GM12801 (cell line): ENCODE data around the gene COL17A1.

ENCODE experiments used
- TF ChIP-seq, protein P1 (sequence below): IDR thresholded peaks from one replicate; pipeline ENCODE4 v1.5.1; 2011; ENCODE audit warnings: control low read depth; ENCODE audit not compliant: insufficient read length; ENCODE audit errors: extremely low read depth

The COL17A1 gene

DNA sequence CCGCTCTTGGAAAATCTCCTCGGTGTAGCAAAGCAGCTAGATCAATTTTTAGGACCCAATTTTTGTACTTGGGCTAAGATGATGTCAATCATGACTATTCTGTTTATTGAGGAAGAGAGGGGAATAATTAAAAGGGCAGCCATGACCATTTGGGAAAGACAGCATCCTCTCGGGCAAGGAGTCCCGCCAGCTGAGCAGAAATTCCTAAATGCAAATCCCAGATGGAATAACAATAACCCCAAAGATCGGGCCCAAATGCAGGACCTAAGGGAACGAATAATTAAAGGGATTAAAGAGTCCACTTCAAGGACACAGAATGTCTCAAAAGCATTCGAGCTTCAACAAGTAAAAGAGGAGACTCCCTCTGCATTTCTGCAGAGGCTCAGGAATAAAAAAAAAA lies 18.7 kb downstream of the COL17A1 start:
- TF ChIP-seq, protein P1, sequence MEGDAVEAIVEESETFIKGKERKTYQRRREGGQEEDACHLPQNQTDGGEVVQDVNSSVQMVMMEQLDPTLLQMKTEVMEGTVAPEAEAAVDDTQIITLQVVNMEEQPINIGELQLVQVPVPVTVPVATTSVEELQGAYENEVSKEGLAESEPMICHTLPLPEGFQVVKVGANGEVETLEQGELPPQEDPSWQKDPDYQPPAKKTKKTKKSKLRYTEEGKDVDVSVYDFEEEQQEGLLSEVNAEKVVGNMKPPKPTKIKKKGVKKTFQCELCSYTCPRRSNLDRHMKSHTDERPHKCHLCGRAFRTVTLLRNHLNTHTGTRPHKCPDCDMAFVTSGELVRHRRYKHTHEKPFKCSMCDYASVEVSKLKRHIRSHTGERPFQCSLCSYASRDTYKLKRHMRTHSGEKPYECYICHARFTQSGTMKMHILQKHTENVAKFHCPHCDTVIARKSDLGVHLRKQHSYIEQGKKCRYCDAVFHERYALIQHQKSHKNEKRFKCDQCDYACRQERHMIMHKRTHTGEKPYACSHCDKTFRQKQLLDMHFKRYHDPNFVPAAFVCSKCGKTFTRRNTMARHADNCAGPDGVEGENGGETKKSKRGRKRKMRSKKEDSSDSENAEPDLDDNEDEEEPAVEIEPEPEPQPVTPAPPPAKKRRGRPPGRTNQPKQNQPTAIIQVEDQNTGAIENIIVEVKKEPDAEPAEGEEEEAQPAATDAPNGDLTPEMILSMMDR, result no peak

DNA sequence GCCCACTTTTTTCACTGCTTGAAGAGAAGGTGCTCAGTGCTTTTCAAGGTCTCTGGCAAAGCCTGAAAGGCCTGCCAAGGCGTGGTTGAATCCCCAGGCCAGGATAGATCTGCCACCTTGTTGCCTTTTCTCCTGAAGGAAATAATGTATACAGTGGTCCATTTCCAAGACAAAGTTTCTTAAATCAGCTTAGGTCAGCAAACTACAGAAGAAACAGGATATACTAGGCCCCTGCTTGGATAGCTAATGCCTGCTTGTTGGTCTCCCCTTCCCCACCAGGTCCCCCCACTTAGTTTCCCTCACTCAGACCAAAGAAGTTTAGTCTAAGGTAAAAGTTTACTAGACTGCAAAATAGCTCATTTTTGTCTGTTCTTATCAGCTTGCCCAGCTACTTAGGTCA lies 19.9 kb downstream of the COL17A1 start:
- TF ChIP-seq, protein P1, result no peak

DNA sequence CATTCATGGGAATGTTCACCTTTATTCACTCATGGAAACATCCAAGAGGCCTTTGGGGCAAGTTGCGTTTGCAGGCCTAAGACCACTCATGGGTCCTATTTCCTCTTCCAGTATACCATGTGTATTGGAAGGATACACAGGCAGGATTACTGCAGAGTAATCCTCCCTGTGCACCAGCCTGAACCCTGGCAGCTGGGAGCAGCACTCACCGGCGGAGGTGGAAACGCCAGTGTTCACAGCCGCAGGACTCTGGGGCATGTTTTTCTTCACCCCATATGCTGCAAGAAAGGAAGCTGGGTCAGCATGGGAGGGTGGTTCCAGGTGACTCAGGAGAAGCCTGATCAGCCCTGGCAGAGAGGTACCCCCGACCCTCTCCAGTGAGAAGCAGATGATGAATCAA lies 24.5 kb downstream of the COL17A1 start:
- TF ChIP-seq, protein P1, result no peak

DNA sequence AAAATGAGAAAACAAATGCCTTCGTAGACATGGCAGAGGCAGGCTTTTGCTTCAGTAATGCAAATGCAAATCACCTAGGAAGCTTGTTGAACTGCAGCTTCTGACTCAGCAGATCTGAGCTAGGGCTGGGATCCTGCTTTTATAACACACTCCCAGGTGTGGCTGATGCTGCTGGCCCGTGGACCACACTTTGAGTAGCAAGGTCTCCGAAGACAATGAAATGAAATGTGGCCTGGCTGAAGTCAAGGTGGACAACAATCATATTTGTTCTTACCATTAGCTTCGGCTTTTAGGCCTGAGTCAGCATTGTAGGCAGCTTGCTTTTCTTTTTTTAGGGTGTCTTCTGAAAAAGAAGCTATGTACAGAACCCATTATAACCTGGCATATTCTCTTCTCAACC lies 26.3 kb downstream of the COL17A1 start:
- TF ChIP-seq, protein P1, result no peak

DNA sequence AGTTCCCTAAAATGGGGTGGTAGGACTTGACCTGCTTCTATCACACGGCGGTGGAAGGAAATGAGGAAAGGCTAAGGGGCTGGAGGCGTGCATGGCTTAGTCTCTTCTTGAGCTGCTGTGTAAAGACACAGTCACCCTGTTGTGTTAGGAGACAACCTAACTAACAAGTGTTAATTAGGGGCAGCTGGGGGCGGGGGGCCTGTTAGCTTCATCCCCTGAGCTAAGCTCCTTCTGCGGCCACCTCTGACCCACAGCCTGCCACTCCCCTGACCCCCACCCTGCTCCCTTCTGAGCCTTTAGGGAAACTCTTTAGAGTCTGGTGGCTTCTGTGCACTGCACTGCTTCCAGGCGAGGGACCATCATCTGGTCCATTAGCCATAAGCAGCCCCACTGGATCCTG lies 28.0 kb downstream of the COL17A1 start:
- TF ChIP-seq, protein P1, result no peak

DNA sequence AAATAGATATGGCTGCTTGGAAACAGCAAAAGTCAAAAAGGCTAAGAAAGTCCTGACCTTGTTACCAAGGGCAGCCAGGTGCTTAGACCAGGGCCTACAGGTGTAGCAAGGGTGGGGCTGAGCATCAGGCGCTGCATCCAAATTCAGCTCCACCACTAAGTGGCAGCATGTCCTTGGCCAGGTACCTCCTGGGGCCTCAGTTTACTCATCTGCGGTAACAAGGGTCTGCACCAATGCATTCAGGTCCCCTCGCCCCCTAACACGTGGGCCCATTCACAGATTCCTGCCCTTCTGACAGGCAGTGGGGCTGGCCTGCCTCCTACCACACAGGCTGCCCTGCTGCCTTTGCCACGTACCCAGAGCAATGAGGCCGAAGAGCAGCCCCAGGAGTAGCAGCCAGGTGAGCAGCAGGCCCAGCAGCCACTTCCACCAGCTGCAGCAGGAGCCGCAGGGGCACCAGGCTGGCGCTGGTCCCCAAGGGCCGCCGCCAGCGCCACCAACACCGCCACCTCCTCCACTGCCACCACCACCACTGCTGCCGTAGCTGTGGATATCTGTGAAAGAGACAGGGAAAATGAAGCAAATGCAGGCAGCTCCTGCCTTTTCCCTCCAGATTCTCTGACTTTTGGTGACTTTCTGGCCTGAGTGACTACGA lies 28.9 kb downstream of the COL17A1 start:
- TF ChIP-seq, protein P1, result no peak

DNA sequence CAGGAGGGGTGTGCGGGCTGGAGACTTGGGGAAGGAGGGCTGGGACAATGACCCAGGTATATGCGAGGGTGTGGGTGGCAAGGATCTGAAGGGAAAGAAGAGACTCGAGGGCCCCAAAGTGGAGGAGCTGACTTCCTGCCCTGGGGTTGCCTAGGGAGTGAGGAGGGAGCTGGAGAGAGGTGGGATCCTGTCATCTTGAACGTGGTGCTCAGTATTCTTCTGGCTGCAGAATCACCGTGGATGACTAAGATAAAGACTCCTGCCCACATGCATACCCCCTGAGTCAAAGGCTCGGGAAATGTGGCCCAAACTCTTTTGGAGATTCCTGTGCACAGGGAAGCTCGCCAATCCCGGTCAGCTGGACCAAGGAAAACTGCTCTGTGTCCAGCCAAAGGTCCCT lies 31.2 kb downstream of the COL17A1 start:
- TF ChIP-seq, protein P1, result no peak

DNA sequence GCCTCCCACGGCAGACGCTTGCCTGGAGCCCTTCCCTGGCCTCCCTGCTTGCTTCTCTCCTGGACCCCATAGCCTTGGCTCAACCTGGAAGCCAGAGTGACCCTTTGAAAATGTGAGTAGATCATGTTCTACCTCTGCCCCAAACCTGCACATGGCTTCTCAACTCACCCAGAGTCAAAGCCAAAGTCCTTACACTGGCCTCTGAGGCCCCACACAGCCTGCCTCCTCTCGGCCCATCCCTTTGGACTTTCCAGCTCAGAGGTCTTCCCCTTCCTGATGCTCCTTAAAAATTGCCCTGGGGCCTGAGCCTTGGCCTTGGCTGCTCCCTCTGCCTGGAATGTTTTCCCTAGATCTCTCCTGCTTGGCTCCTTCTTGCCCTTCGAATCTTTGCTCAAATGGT lies 32.5 kb downstream of the COL17A1 start:
- TF ChIP-seq, protein P1, result no peak
